Neural progenitor cell (in vitro differentiated cells): ENCODE results near the gene KIF11. TPM values are rescaled to one million over a fixed set of nuclear protein-coding genes. Genes with fewer than 3 reads are reported as not detected.

Experiments
- DNase-seq: peaks from one replicate; pipeline ENCODE4 v3.0.0-alpha.2; 2016; ENCODE audit warnings: low spot score
- H2AFZ ChIP-seq: fragments of 200-600 bp; sonication (generic); replicated peaks from 2 replicates; pipeline ENCODE4 v1.6.1; 2016; ENCODE audit warnings: antibody characterized with exemption
- H3F3A ChIP-seq: fragments of 200-600 bp; sonication (generic); 2 replicates; pipeline ENCODE4 v1.6.1; 2016; ENCODE audit warnings: antibody characterized with exemption, low read depth
- H3K27ac ChIP-seq: fragments of 200-600 bp; sonication (generic); 2 replicates; pipeline ENCODE4 v1.5.1; 2016; ENCODE audit warnings: mild to moderate bottlenecking
- H3K27me3 ChIP-seq: fragments of 200-600 bp; sonication (generic); 2 replicates; pipeline ENCODE4 v1.6.1; 2016; ENCODE audit warnings: mild to moderate bottlenecking, moderate library complexity
- H3K36me3 ChIP-seq: fragments of 200-600 bp; sonication (generic); 2 replicates; pipeline ENCODE4 v1.5.1; 2016
- H3K4me1 ChIP-seq: fragments of 200-600 bp; sonication (generic); 2 replicates; pipeline ENCODE4 v1.6.1; 2016; ENCODE audit warnings: mixed run types
- H3K4me2 ChIP-seq: fragments of 200-600 bp; sonication (generic); 2 replicates; pipeline ENCODE4 v1.6.1; 2016
- H3K4me3 ChIP-seq: fragments of 200-600 bp; sonication (generic); 2 replicates; pipeline ENCODE4 v1.5.1; 2016
- H3K79me2 ChIP-seq: fragments of 200-600 bp; sonication (generic); 2 replicates; pipeline ENCODE4 v1.6.1; 2016; ENCODE audit warnings: low read depth
- H3K9ac ChIP-seq: fragments of 200-600 bp; sonication (generic); 2 replicates; pipeline ENCODE4 v1.6.1; 2016
- H3K9me3 ChIP-seq: fragments of 200-600 bp; sonication (generic); 2 replicates; pipeline ENCODE4 v1.5.1; 2016; ENCODE audit warnings: low read depth
- H4K20me1 ChIP-seq: fragments of 200-600 bp; sonication (generic); 2 replicates; pipeline ENCODE4 v1.6.1; 2016; ENCODE audit warnings: low read depth
- H3K27ac Mint-ChIP-seq: 3 replicates; pipeline ENCODE4 v1.8.0; 2021; ENCODE audit warnings: mixed read lengths
- H3K27me3 Mint-ChIP-seq: 2 replicates; pipeline ENCODE4 v1.8.0; 2022; ENCODE audit warnings: low read depth, mild to moderate bottlenecking, inconsistent platforms, moderate library complexity, mixed read lengths; ENCODE audit not compliant: insufficient read depth
- H3K36me3 Mint-ChIP-seq: 3 replicates; pipeline ENCODE4 v1.8.0; 2021; ENCODE audit warnings: mixed read lengths
- H3K4me1 Mint-ChIP-seq: 3 replicates; pipeline ENCODE4 v1.8.0; 2021; ENCODE audit warnings: mixed read lengths
- H3K4me3 Mint-ChIP-seq: 3 replicates; pipeline ENCODE4 v1.8.0; 2021; ENCODE audit warnings: mild to moderate bottlenecking, moderate library complexity, mixed read lengths
- H3K9me3 Mint-ChIP-seq: 3 replicates; pipeline ENCODE4 v1.8.0; 2020; ENCODE audit warnings: mixed read lengths
- CTCF ChIP-seq: fragments of 200-600 bp; sonication (generic); IDR thresholded peaks from 2 replicates; pipeline ENCODE4 v1.5.1; 2017; ENCODE audit warnings: antibody characterized with exemption, mild to moderate bottlenecking
- EZH2 ChIP-seq: fragments of 200-600 bp; sonication (generic); IDR thresholded peaks from 2 replicates; pipeline ENCODE4 v1.6.1; 2017; ENCODE audit warnings: antibody characterized with exemption, mild to moderate bottlenecking, moderate library complexity
- EZH2phosphoT487 ChIP-seq: fragments of 200-600 bp; sonication (generic); IDR thresholded peaks from 2 replicates; pipeline ENCODE4 v1.6.1; 2017; ENCODE audit warnings: antibody characterized with exemption
- total RNA-seq: library from RNA; depleted of rRNA; stranded (reverse); fragments of >200 nt; gene quantifications from 2 replicates; pipeline ENCODE4 v1.2.3, GENCODE V29; 2015; ENCODE audit warnings: low replicate concordance

KIF11 gene
- total RNA-seq, 1 donor from 2014 or later = 128 TPM

GRCh38 chr10:92629945-92630344 lies 37.0 kb downstream of the KIF11 start:
- Mint-ChIP-seq H3K4me1 (peaks cover 5% of the 10 kb centered on the region), H3K27ac (no peak overlapping the region), H3K36me3 (peaks cover 54% of the 10 kb centered on the region), H3K4me3 (no peak overlapping the region), H3K27me3 (peaks cover 2% of the 10 kb centered on the region), H3K9me3 (no peaks in the 10 kb centered on the region)
- Histone ChIP-seq H3K36me3 (peaks cover 28% of the 10 kb centered on the region), H3K27me3 (no peaks in the 10 kb centered on the region), H3F3A (no peaks in the 10 kb centered on the region), H3K9me3 (no peaks in the 10 kb centered on the region), H3K4me3 (no peak overlapping the region), H3K4me1 (no peaks in the 10 kb centered on the region), H4K20me1 (no peaks in the 10 kb centered on the region), H3K27ac (no peak overlapping the region), H3K79me2 (no peaks in the 10 kb centered on the region), H3K4me2 (no peak overlapping the region), H3K9ac (no peak overlapping the region), H2AFZ (no peak overlapping the region)
- TF ChIP-seq EZH2 (no peak), CTCF (no peak), EZH2phosphoT487 (no peak)
- no peak for DNase-seq

GRCh38 chr10:92638037-92638436 lies 45.1 kb downstream of the KIF11 start:
- no peak overlapping the region for H3K4me2 ChIP-seq
- no peaks in the 10 kb centered on the region for H3K9me3 ChIP-seq
- peaks cover 5% of the 10 kb centered on the region for H3K79me2 ChIP-seq
- TF ChIP-seq EZH2phosphoT487 (no peak), CTCF (no peak), EZH2 (no peak)
- Mint-ChIP-seq H3K36me3 (peaks cover 37% of the 10 kb centered on the region), H3K27me3 (no peaks in the 10 kb centered on the region), H3K27ac (no peak overlapping the region), H3K9me3 (no peaks in the 10 kb centered on the region), H3K4me1 (no peaks in the 10 kb centered on the region), H3K4me3 (no peak overlapping the region)
- H2AFZ ChIP-seq = no peak overlapping the region
- H3K27me3 ChIP-seq = no peaks in the 10 kb centered on the region
- H3K9ac ChIP-seq = no peak overlapping the region
- H3K4me1 ChIP-seq = no peaks in the 10 kb centered on the region
- peaks cover 54% of the 10 kb centered on the region for H3K36me3 ChIP-seq
- H3K4me3 ChIP-seq = no peak overlapping the region
- no peak overlapping the region for H3K27ac ChIP-seq
- peaks cover 9% of the 10 kb centered on the region for H3F3A ChIP-seq
- H4K20me1 ChIP-seq = no peaks in the 10 kb centered on the region
- DNase-seq = no peak

DNA sequence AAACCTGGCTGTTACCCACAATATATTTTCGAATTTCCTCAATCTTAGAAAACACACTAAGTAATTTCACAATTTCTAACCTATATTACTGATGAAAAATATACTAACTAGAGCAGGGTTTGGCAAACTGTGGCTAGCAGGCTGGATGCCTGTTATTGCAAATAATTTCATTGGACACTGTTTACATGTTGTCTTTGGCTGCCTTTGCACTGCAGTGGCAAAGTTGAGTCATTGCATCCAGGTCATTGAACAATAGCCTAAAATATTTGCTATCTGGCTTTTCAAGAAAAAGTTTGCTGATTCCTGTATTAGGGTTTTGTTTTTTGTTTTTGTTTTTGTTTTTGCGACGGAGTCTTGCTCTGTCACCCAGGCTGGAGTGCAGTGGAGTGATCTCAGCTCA lies 47.2 kb downstream of the KIF11 start:
- Histone ChIP-seq H2AFZ (no peak overlapping the region), H3K4me1 (no peaks in the 10 kb centered on the region), H3K36me3 (peaks cover 52% of the 10 kb centered on the region), H3K9ac (no peak overlapping the region), H3K9me3 (no peaks in the 10 kb centered on the region), H3K79me2 (peaks cover 5% of the 10 kb centered on the region), H4K20me1 (peaks cover 3% of the 10 kb centered on the region), H3F3A (peaks cover 9% of the 10 kb centered on the region), H3K4me2 (no peak overlapping the region), H3K27me3 (no peaks in the 10 kb centered on the region), H3K4me3 (no peak overlapping the region), H3K27ac (no peak overlapping the region)
- Mint-ChIP-seq H3K4me3 (no peak overlapping the region), H3K27me3 (no peaks in the 10 kb centered on the region), H3K36me3 (peaks cover 35% of the 10 kb centered on the region), H3K4me1 (no peaks in the 10 kb centered on the region), H3K27ac (no peak overlapping the region), H3K9me3 (no peaks in the 10 kb centered on the region)
- TF ChIP-seq EZH2phosphoT487 = no peak
- no peak for TF ChIP-seq CTCF
- TF ChIP-seq EZH2 = no peak
- DNase-seq = no peak
